GM18526 (cell line): ENCODE results near the gene TIFAB.

Experiments used
- POLR2A ChIP-seq: IDR thresholded peaks from 3 replicates; pipeline ENCODE4 v1.6.1; 2011; ENCODE audit not compliant: insufficient read length; ENCODE audit errors: extremely low read depth

Gene TIFAB

GRCh38 chr5:135467871-135468485, 15.8 kb upstream of the TIFAB start:
- no peak for TF ChIP-seq POLR2A

DNA sequence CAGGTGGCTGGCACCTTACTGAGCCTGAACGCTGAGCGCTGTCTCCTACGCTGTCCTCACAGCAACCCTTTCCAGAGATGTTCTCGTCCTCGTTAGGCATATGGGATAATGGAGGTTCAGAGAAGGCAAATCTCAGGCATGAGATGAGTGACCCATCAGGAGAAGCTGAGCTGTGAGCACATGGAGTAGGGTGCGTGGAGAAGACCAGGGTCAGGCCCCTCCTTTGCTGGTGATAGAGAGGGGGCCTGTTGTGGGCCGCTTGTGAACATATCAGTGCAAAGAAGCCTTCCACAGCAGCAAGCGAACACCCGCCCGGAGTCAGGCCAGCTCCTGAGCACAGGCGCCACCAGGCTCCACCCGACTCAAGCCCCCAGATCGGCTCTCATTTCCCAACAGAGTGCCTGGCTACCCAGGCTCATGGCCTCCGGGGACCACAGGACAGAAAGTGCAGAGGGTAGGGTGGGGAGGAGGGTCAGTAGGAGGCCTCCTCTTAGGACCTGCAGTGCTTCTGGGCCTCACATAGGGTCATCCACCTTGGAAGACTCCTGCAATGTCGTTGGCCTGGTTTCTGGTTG, 15.0 kb upstream of the TIFAB start:
- no peak for TF ChIP-seq POLR2A

DNA sequence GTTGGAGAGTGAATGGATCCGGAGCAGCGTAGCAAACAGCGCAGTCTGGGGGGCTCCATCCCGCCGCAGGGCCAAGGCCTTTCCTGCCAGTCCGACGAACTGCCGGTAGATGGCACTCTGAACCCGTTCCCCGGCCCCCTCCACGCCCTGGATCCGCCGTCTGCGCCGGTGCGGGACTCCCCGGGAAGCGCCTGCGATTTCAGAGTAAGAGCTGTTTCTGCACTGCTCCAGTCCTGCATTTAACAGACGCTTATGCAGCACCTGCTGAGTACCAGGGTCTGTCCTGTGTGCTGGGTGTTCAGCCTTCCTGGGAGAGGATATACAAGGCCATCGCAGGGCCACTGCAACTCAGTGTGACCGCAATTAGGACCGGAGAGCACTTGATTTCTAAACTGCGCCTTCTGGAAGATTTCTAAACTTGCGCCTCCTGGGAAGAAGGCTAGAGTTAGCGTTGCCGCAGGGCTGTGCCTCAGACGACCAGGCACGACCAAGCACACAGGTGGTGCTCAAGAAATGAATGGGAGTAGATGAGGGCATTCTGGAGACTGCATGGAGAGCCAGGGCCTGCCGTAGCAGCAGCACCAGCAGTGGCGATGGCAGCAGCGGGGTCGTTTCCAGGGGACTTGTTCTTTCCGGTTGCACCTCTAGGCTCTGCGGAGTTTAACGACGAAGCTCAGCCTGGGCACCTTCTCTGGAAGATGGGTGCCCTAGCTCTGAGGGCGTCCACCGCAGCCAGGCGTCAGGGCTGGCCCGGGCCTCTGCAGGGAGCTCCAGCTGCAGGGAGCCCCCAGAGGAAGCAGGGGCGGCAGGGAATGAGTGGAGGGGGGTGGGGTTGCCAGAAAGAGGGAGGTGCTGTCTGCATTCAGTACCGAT, 14.3 kb upstream of the TIFAB start:
- TF ChIP-seq POLR2A: no peak

- no peak for TF ChIP-seq POLR2A
These were observed 13.4 kb upstream of the TIFAB start for GRCh38 chr5:135465391-135466122.

DNA sequence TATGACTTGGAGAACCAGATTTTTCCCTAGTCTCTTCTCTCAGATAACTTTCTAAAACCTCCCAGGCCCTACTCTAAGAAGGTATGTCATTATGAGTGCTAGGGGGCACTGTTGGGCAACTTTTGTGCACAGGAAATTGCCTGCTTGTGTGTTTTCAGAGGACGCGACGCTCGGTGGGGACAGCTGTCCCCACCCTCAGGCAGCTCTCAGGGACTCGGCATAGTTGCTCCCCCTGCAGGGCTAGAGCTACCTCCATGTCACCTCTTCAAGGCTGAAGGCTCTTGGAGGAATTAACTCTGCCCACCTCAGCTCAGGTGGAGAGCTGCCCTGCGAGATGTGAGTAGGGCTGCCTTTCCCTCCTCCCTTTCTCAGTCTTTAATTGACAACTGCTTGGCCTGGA, 10.2 kb upstream of the TIFAB start:
- TF ChIP-seq POLR2A: no peak

GRCh38 chr5:135461481-135462151, 9.5 kb upstream of the TIFAB start:
- TF ChIP-seq POLR2A: no peak

GRCh38 chr5:135460246-135461033, 8.3 kb upstream of the TIFAB start:
- no peak for TF ChIP-seq POLR2A

DNA sequence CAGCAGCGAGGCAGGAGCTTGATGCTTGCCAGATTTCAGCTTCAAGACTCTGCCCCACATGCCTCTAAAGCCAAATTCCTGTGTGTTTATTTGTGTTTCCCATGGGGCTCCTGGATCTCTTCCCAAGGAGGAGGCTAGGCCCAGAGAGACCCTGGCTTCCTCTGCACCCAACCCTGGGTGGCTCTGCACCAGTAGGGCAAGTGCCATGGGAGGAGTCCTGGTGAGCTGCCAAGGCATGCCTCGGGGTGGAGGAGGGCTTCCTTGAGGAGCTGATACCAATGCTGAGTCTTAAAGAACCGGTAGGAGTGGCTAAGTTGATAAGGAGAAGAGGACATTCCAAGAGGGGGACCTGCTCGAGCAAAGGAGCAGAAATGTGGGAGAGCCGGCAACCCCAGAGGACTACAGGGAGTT, 6.8 kb upstream of the TIFAB start:
- no peak for TF ChIP-seq POLR2A

GRCh38 chr5:135458356-135458755, 6.2 kb upstream of the TIFAB start:
- TF ChIP-seq POLR2A: no peak

DNA sequence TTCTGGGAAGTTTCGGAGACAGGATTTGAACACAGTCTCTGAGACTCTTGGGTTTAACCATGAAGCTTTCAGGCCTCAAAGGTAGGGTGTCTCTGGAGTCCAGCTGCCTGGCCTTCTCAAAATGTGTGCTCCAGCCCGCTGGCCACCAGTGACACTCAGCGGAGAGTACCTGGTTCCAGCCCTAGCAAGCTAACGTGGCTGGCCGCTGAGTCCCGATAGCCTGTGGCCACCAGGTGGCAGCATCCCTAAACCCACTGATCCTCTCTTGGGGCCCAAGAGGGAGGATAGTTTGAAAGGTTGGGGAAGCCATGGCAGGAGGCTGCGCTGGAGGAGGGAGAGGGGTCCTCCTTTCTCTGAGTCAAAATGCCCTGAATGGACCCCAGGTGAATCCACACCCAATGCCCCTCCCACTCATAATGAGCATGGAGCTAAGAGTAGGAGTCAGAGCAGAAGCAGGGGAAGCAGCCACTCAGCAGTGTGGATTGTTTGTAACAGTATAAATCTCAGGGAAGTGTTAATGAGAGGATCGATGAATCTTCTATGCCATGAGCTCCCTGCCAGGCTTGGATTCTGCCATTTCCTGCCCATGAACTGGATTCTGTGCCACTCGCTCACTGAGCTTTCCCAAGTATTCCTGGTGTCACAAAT, 5.4 kb upstream of the TIFAB start:
- TF ChIP-seq POLR2A: no peak

GRCh38 chr5:135456238-135457099, 4.3 kb upstream of the TIFAB start:
- TF ChIP-seq POLR2A: no peak

DNA sequence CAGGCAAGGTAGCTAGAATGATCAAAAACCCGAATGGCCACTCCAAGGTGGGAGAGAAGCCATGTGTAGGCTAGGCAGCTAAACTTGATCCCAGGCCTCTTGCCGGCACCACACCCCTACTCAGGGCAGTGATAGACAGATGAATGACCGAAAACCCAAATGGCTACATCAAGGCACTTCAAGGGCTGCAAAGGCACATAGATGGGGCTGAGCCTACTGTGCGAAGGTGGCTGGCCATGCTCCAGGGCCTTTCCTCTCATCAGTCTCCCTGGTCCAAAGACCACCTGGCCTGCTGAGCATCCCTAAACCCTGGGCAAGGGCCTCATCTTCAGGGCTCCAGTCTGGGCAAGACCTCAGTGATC, 3.7 kb upstream of the TIFAB start:
- no peak for TF ChIP-seq POLR2A

- no peak for TF ChIP-seq POLR2A
These were observed 2.8 kb upstream of the TIFAB start for GRCh38 chr5:135454946-135455345.
